T-helper 1 cell treated with Interleukin-12 subunit alpha and Interleukin-12 subunit beta and Interleukin-4 antibody, amounts not matched to agents 30 μg/mL and 1 μg/mL, for 36 hours (primary cell): ENCODE measurements around the gene CNTFR.

Source experiments
- H3K27ac Mint-ChIP-seq: one replicate; pipeline ENCODE4 v1.8.0; 2021; ENCODE audit warnings: mild to moderate bottlenecking, mixed read lengths
- H3K27me3 Mint-ChIP-seq: one replicate; pipeline ENCODE4 v1.8.0; 2021; ENCODE audit warnings: low read depth, mixed read lengths
- H3K36me3 Mint-ChIP-seq: one replicate; pipeline ENCODE4 v1.8.0; 2021; ENCODE audit warnings: low read depth, mixed read lengths
- H3K4me1 Mint-ChIP-seq: one replicate; pipeline ENCODE4 v1.8.0; 2021; ENCODE audit warnings: low read depth, mixed read lengths
- H3K4me3 Mint-ChIP-seq: one replicate; pipeline ENCODE4 v1.8.0; 2021; ENCODE audit warnings: mild to moderate bottlenecking, moderate library complexity, mixed read lengths
- H3K9me3 Mint-ChIP-seq: one replicate; pipeline ENCODE4 v1.8.0; 2021; ENCODE audit warnings: mixed read lengths

Gene CNTFR

DNA sequence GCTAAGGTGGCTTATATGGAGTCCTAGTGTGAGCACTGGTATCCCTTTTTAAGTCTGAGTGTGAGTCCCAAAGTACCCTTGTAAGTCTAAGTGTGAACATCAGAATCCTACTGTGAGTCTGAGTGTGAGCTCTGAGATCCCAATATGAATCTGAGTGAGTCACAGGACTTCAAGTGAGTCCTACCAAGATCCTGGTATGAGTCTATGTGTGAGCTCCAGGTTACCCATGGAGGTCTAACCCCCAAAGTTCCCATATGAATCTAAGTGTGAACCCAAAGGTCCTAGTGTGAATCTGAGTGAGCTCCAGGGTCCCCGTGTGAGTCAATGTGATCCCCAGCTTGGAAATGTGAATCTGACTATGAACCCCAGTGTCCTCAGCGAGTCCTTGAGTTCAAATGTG lies 2.3 kb downstream of the CNTFR start:
- Mint-ChIP-seq H3K36me3 (no peaks in the 10 kb centered on the region), H3K27ac (no peak overlapping the region), H3K9me3 (no peaks in the 10 kb centered on the region), H3K4me1 (peaks cover 13% of the 10 kb centered on the region), H3K4me3 (no peak overlapping the region), H3K27me3 (peaks cover 90% of the 10 kb centered on the region)

DNA sequence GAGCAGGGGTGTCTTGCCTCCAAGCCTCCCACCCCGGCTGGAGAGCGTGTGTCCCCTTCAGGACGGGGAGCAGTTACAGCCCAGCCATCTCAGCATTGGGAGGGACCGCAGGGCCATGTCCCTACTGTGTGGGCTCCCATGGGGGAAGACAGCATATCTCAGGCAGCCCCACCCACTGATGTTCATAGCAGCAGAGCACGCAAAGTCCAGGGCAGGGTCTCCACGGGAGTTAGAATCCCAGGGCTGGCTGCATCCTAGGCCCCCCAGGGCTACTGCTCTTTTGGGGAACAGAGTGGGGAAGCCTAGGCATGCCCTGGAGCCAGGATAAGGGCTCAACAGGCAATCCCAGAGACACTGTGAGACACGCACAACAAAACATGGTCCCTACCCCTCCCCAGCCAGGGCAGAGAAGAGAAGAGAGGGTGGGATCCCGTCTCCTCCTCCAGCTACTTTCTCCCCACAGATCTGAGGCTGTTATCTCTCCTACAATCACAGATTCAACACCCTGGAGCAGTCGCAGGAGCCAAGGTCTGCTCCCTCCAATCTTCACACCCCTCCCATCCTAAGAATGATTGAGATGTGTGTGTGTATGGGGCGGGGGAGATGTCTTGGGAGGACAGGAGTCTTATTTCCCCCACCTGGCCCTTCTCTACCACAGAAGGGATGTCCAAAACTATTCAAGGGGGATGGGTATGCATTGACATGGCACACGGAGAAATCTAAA lies 3.4 kb downstream of the CNTFR start:
- H3K27me3 Mint-ChIP-seq = peaks cover 88% of the 10 kb centered on the region
- H3K27ac Mint-ChIP-seq = no peak overlapping the region
- H3K36me3 Mint-ChIP-seq = no peaks in the 10 kb centered on the region
- H3K4me3 Mint-ChIP-seq = no peak overlapping the region
- peaks cover 11% of the 10 kb centered on the region for H3K4me1 Mint-ChIP-seq
- no peaks in the 10 kb centered on the region for H3K9me3 Mint-ChIP-seq

DNA sequence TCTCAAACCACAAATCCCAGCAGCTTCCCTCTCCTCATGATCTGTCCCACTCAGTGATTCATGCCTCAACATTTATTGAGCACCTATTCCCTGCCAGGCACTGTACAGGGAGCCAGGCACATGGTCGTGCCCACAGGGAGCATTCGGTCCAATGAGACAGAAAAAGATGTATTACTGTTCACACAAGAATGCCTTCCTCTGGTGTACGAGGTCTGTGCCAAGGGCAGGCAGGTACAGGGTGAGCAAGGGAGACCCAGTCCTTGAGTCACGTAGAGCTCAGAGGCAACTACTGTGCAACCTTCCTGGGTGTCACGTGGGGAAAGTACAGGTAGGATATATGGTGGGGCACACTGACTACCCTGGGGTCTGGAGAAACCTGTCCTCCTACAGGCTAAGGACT lies 4.6 kb downstream of the CNTFR start:
- Mint-ChIP-seq H3K27ac (no peak overlapping the region), H3K9me3 (no peaks in the 10 kb centered on the region), H3K27me3 (peaks cover 88% of the 10 kb centered on the region), H3K4me1 (peaks cover 7% of the 10 kb centered on the region), H3K4me3 (no peak overlapping the region), H3K36me3 (no peaks in the 10 kb centered on the region)

DNA sequence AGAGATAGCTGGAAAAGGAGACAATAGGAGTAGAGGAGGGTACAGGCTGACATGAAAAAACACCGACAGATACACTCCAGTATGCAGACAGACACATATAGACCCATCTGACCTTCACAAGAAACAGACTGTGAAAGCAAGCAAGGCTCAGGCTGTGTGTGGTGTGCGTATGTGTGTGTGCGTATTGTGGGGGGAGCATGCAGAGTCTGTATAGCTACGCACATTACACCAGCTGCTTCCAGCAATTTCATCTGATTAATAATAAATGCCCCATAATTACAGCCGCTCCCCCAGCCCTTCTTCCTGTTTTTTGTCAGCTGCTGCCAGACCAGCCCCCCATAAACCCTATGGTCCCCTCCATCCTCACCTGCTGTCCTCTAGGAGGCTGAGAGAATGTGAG lies 6.7 kb downstream of the CNTFR start:
- H3K36me3 Mint-ChIP-seq = no peaks in the 10 kb centered on the region
- H3K9me3 Mint-ChIP-seq = no peaks in the 10 kb centered on the region
- H3K27ac Mint-ChIP-seq = no peak overlapping the region
- H3K4me1 Mint-ChIP-seq = no peaks in the 10 kb centered on the region
- H3K4me3 Mint-ChIP-seq = no peak overlapping the region
- H3K27me3 Mint-ChIP-seq = peaks cover 93% of the 10 kb centered on the region

DNA sequence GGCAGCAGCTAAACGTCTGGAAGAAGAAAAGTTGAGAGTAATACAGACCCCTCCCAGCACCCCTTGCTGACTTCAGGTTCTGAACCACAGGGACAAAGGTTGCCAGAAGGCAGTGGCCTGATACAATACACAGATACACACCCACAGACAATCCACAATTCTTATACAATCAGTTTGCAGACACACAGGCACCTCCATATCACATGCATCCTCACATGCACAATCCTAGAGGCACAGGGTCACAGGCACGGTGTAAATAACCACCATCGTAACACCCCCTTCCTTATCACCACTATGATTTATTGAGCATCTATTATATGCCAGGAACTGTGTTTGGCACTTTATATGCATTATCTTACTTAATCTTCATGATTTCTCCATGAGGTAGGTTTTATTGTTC lies 8.2 kb downstream of the CNTFR start:
- Mint-ChIP-seq H3K4me1 (peaks cover 5% of the 10 kb centered on the region), H3K4me3 (no peak overlapping the region), H3K27me3 (peaks cover 90% of the 10 kb centered on the region)

DNA sequence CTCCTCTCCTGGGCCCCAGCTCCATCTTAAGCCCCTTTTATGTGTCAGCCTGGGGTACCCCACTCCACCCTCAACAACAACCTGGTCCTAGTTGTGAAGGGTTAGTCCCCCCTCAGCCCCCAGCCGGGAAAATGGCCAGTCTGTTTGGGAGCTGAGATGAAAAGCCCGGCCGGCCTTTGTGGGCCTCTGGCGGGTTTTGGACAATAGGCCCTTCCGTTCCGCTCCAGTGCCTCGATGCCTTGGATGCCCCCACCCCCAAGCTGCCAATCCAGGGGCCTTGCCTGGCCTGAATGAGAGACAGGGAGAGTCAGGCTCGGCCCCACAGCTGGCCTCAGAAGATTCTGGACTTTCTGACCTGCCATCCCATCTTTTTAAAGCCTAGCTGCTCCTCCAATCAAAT lies 9.2 kb downstream of the CNTFR start:
- Mint-ChIP-seq H3K27ac (no peak overlapping the region), H3K27me3 (peaks cover 88% of the 10 kb centered on the region), H3K9me3 (no peaks in the 10 kb centered on the region), H3K4me3 (no peak overlapping the region), H3K4me1 (peaks cover 5% of the 10 kb centered on the region), H3K36me3 (no peaks in the 10 kb centered on the region)

More for the DNA sequence above, 8.2 kb downstream of the CNTFR start:
- Mint-ChIP-seq H3K27ac (no peak overlapping the region), H3K9me3 (no peaks in the 10 kb centered on the region), H3K36me3 (no peaks in the 10 kb centered on the region)

DNA sequence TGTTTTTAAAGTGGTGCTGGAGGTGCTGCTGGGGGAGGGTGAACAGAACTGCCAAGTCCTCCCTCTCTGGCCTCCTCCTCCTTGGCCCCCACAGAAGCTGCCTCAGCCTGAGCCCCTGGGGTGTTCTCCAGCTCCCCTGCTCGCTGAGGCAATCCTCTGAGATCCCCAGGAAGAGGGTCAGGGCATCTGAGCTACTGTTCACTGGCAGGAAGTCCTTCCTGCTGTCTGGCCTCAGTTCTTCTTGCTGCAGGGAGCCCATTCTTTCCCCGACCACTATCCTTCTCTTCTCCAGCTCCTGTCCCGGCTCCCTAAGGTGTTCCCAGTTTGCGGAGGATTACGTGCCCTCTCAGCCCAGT lies 9.7 kb downstream of the CNTFR start:
- Mint-ChIP-seq H3K4me1 (peaks cover 5% of the 10 kb centered on the region), H3K4me3 (no peak overlapping the region), H3K27ac (no peak overlapping the region), H3K36me3 (no peaks in the 10 kb centered on the region), H3K9me3 (no peaks in the 10 kb centered on the region), H3K27me3 (peaks cover 82% of the 10 kb centered on the region)

DNA sequence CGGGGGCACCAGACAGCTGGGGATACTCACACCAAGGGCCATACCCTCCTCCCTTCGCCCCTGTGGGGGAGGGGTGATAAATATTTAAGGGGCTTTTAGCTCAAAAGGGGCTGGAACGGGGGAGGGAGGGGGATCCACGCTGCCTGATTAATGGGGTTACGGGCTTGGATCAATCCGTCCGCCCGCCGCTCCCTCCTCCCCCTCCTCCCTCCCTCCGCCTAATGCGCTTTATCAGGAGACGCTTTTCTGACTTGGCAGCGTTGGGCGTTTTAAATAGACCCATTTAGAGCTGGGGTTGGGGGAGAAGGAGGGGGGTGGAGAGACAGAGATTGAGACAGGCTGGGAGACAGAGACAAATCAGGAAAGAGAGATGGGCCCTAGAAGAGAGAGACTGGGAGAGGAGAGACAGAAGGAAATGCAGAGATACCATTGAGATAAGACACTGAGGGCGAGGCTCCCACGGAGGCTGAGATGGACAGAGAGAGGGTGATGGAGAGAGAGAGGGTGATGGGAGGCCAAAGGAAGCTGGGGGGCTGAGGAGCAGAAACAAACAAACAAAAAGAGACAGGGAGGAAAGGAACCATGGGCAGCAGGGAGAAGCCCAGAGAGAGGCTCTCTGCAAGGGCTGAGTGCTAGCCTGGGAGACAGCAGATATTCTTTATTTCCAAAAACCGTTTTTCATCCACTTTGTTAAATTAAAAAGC lies 10.3 kb downstream of the CNTFR start:
- H3K27ac Mint-ChIP-seq = no peak overlapping the region
- peaks cover 77% of the 10 kb centered on the region for H3K27me3 Mint-ChIP-seq
- no peak overlapping the region for H3K4me3 Mint-ChIP-seq
- H3K4me1 Mint-ChIP-seq = peaks cover 5% of the 10 kb centered on the region
- no peaks in the 10 kb centered on the region for H3K9me3 Mint-ChIP-seq
- H3K36me3 Mint-ChIP-seq = no peaks in the 10 kb centered on the region

DNA sequence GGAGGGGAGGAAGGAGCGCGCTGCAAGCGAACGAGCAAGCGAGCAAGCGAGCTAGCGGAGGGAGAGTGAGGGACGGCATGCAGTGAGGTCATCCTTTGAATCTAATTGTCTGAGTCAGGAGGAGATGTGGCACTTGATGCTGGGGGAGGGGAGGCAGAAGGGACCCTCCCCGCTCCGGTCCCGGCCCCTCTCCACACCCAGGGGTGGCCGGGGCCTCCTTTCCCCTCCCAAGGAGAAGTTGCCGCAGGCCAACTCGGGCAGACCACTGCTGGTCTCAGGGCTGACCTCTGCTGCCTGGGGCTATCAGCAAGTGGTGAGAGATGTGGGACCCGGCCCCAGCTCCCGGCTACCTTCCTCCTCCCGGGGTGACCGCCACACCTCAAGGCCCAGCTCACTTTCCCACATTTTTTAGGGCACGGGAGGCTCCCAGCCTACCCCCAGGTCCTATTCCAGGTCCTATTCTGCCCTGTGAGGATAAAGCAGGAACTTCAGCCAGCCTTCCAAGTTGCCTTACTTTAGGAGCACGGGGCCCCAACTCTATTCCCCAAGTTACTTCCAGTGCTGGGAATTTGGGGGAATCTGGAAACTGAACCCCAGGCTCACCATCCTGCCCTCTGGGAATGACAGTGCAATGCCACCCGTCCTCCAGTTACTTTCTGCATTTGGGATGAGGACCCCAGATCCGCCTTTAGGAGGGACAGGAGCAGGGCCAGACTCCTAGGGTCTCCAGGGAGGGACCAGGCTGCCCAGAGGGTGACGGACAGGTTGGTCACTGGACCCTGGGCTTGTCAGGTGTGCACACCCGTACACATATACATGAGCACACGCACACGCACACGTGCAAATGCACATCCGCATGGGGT lies 11.1 kb downstream of the CNTFR start:
- no peaks in the 10 kb centered on the region for H3K9me3 Mint-ChIP-seq
- no peaks in the 10 kb centered on the region for H3K36me3 Mint-ChIP-seq
- H3K27ac Mint-ChIP-seq = no peak overlapping the region
- no peak overlapping the region for H3K4me3 Mint-ChIP-seq
- peaks cover 69% of the 10 kb centered on the region for H3K27me3 Mint-ChIP-seq
- H3K4me1 Mint-ChIP-seq = peaks cover 5% of the 10 kb centered on the region

DNA sequence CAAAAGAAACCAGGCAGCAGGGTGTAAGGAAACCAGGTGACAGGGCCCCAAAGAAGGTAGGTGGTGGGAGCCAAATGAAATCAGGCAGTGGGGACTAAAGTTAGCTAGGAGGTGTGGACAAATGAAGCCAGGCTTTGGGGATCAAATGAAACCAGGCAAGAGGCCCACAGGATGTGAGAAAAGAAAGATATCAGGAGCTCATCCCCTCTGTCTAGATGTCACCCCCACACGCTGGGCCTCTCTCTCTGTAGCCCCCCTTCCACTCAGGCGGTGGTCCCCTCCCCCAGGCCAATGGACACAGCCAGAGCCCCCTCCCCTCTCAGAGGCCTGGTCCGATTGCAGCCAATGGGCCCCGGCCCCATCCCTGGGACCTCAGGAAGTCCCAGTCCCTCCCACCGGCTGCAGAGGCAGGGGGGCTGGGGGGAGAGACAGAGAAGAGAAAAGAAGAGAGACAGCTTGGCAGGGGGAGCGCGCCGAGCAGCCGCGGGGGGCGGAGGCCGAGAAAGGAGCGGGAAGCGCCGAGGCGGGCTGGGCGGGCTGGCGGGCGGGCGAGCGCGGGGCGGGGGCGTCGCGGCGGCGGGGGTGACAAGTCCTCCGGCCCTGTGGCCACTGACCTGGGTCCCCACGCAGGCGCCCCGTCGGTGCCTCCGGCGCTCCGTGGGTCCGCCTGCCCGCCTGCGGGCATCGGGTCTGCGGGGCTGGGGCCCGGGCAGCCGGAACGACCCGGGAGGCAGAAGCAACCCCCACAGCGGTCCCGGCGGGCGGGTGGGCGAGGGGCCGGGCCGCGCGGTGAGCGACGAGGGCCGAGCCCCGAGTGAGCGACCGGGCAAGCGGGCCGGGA lies 11.9 kb downstream of the CNTFR start:
- Mint-ChIP-seq H3K4me1 (peaks cover 5% of the 10 kb centered on the region), H3K27ac (no peak overlapping the region), H3K36me3 (no peaks in the 10 kb centered on the region), H3K9me3 (no peaks in the 10 kb centered on the region), H3K27me3 (peaks cover 62% of the 10 kb centered on the region), H3K4me3 (no peak overlapping the region)

DNA sequence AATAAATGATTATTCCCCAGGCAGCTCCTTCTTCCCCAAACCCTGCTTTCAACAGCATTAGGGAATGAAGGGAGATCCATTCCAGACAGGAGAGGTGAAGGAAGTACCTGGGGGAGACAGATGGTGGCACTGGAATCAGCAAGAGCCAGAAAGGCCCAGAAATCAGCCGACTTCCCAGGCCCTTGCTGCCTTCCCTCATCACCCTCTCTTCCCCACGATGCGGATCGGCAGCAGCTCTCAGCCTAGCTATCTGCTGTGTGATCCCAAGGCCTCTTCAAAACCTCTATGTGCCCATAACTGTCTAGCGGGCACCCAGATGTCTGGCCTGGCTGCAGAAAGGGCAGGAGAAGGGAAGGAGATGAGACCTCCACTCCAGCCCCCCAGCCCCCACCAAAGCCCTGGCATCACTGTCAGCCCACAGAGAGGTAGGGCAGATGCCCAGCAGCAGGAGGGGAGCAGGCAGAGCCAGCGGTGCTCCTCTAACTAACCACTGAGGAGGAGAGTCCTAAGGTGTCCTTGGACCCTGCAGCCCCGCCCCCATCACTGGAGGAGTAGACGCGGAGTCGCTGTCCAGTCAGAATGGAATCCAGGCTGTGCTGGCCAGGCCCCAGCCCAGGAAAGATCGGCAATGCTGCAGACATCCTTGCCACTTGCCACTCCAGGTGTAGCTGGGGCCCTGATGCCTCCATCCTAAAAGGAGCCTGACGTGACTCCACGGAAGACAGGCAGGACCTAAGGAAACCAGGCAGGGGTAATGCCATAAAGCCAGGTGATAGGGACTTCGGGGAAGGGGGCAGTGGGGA lies 12.7 kb downstream of the CNTFR start:
- Mint-ChIP-seq H3K9me3 (no peaks in the 10 kb centered on the region), H3K27me3 (peaks cover 58% of the 10 kb centered on the region), H3K27ac (no peak overlapping the region), H3K36me3 (no peaks in the 10 kb centered on the region), H3K4me3 (no peak overlapping the region), H3K4me1 (peaks cover 5% of the 10 kb centered on the region)

DNA sequence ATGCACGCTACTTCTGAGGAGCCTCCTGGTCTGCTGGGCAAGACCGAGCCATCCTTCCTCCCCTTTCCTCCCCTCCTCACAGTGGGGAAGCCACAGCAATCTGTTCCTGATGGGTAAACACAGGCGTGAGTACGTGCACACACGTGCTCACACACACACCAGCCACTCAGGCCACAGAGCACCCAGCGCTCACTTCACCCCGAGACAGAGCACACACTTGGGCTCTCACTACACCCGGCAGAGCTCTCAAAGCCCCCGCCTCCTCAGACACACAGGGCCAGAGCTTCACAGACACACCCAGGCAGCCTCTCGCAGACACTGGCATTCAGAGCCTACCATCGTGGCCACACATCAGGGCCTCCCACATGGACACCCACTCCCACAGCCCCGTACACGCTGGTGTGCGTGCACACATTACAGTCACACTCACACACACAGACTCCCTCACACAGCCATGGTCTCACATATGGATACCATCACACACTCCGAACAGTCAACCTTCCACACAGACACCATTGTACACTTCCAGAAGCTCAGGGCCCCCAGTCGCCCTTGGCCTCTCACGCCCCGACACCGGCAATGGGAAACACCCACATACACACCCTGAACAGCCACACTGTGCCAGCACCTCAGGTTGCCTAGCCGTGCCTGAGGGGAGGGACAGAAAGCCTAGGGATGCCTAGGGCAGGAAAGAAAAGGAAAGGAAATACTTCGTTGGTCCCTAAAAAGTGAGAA lies 13.5 kb downstream of the CNTFR start:
- Mint-ChIP-seq H3K9me3 (no peaks in the 10 kb centered on the region), H3K27me3 (peaks cover 50% of the 10 kb centered on the region), H3K4me1 (peaks cover 5% of the 10 kb centered on the region), H3K36me3 (no peaks in the 10 kb centered on the region), H3K4me3 (no peak overlapping the region), H3K27ac (no peak overlapping the region)

DNA sequence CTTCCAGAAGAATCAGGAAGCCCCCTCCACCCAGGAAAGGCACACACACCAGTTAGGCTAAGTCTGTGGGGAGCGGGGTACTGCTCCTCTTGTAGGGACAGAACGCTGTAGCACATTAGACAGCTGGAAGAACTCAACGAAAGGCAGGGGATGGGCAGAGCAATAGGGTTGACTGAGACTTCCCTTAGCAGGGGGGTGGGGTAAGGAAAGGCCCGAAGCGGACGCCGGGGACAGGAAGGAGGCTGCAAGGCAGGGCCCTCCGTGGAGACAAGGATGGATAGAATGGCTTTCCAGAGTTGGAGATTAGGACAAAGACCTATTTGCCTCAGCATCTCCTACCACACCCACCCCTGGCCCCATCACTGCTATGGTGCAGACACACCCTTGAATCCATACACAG lies 14.3 kb downstream of the CNTFR start:
- H3K27me3 Mint-ChIP-seq = peaks cover 45% of the 10 kb centered on the region
- H3K36me3 Mint-ChIP-seq = no peaks in the 10 kb centered on the region
- no peaks in the 10 kb centered on the region for H3K9me3 Mint-ChIP-seq
- H3K27ac Mint-ChIP-seq = no peak overlapping the region
- no peak overlapping the region for H3K4me3 Mint-ChIP-seq
- peaks cover 5% of the 10 kb centered on the region for H3K4me1 Mint-ChIP-seq
